Skin of body (tissue), 2 donors: ENCODE results near the gene IL4I1. TPM values are rescaled to one million over a fixed set of nuclear protein-coding genes. Genes with fewer than 3 reads are reported as not detected.

Source experiments
- DNase-seq: peaks from one replicate; lab custom pipeline; 2025; lab: John Stamatoyannopoulos, UW
- total RNA-seq: library from RNA; depleted of rRNA; stranded (reverse); fragments of >200 nt; gene quantifications from one replicate; pipeline ENCODE4 v1.2.3, GENCODE V29; 2014

Gene IL4I1
- total RNA-seq, 1 donor from 2014 or later, result 0.49 TPM

DNA sequence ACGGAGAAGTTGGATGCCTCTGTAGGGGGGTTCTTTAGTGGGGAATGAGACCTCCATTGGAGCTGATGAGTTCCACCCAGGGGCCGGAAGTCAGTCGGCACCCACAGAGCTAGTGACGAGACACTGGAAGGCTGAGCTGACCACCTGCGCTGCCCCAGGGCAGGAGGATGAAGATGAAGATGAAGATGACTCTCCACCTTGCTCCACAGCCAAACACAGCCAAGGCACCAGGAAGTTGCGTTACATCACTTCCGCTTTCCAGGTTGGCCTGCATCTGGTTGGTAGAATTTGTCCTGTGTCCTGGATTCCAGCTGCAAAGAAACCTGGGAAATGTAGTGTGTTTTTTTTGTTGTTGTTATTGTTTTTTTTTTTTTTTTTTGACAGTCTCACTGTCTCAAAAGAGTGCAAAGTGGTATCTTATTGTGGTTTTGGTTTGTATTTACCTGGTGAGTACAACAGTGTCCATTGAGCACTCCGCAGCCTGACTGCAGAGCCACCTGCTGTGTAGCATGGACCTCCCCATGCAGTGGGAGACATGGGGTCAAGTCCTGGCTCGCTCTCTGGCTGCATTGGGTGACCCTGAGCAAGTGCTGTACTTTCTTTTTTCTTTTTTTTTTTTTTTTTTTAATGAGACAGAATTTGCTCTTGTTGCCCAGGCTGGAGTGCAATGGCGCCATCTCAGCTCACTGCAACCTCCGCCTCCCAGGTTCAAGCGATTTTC, 17.3 kb downstream of the IL4I1 start:
- peak; percentile 20 for DNase-seq

DNA sequence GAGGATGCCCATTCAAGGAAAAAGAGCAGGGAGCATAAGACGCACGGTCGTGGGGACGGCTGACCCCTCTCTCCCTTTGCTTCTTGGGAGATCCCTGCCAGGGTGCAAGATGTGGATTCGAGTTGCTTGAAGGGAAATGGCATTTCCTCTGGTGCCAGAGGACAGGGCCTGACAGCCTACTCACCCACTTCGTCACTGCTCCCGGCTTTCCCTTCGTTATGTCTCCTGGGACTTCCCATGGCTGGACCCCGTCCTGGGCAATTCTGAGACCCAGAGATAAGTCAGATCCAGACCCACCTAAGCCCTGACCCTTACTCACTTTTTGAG, 18.0 kb downstream of the IL4I1 start:
- DNase-seq, result no peak

DNA sequence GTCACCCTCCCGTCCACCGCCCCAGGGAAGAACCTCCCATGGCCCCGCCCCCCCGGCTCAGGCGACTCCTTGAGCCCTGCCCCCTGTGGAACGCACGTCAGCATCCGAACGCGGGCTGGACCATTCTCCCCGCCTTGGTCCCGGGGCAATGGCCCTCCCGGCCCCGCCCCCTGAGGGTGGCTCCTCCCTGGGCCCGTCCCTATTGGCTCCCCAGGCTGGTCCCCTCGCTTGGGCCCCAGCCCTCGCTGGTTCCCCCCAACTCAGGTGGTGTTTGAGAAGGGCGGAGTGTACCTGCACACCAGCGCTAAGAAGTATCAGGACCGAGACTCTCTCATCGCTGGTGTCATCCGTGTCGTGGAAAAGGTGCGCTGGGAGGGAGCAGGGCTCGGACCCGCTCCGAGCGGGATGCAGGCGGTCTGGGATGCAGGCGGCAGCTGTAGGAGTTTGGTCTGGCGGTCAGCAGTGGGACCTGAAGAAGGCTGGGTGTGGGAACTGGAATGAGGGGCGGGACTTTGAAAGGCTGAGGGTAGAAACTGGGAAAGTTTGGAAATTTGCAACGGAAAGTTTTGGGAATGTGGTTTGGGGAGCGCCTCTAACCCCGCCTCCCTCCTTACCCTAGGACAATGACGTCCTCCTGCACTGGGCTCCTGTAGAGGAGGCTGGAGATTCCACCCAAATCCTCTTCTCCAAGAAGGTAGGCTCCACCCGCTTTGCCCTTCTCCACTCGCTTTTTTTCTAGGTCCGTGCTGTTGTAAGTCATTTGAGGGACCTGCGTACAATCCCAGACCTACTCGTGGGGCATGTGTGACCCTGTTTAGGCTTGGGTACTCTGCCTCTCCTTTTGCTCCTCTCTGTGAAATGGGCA, 18.6 kb downstream of the IL4I1 start:
- DNase-seq, result peak; percentile 98

DNA sequence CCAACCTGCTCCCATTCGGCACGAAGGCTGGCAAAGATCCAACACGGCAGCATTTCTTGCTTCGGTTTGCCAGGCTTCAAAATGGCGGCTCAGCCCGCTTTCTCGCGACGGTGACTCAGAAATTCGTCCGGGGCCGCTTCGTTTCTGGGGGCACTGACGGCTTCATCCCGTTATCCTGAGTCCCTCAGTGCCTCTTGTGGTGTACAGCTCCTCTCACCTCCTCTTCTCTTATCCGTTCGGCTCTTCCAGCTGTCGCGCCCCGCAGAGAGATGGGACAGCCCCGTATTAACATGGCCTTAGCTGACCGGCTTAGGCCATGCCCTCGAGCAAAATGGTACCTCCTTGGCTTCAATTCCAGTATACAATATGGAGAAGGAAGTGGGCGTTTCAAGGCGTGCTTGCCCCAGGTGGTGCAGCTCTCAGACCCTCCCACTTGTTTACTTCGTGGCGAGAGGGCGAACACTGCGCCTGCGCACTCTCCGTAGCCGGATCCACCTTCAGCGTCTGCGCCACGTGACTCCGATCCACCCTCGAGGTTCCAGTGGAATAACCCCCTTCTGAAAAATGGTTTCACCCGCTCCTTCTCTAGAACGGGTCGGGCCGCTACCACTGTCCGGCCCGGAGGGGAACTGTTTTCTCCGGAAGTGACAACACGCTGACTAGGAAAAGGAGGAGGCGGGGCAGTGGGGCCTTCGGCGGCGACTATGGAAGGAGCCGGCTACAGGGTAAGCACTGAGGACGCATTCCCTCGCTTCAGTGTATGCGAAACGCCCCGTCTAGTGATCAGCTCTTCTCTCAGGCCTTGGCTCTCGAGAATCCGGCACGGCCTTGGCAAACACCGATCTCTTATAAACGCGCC, 19.4 kb downstream of the IL4I1 start, which contains the start of the genes AKT1S1 and TBC1D17:
AKT1S1 (minus strand) TSS at position 336 of the 859 bp plus-strand sequence. CDS start 4,060 bp downstream, outside the sequence.
TBC1D17 (plus strand) TSS at position 683 of the 859 bp plus-strand sequence; CDS start at position 705, 22 bp downstream.
- peak; percentile 100 for DNase-seq

DNA sequence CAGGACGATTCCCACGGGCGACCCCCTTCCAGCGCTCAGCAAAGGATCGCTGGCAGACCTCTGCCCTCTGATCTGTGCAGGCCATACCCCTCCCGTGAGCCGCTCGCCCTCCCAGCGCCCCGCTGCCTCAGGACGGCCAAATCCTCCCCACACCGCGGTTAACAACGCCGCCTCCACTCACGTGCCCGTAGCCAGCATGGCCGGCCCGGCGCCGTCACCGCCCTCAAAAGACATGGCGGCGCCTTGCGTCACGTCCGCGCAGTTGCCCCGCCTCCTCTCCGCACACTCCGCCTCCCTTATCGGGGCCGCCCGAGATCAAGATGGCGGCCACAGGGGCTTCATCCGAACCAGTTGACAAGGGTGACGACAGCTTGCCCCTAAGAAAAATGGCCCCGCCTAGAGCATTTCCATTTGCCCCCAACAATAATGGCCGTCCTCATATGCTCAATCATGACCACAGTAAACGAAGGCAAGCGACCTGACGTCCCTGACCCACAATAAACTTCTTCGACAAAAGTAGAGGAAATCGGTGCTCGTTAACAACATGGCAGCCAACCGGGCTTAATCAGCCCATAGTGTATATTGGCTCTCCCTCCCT, 20.2 kb downstream of the IL4I1 start:
- DNase-seq, result peak; percentile 99

DNA sequence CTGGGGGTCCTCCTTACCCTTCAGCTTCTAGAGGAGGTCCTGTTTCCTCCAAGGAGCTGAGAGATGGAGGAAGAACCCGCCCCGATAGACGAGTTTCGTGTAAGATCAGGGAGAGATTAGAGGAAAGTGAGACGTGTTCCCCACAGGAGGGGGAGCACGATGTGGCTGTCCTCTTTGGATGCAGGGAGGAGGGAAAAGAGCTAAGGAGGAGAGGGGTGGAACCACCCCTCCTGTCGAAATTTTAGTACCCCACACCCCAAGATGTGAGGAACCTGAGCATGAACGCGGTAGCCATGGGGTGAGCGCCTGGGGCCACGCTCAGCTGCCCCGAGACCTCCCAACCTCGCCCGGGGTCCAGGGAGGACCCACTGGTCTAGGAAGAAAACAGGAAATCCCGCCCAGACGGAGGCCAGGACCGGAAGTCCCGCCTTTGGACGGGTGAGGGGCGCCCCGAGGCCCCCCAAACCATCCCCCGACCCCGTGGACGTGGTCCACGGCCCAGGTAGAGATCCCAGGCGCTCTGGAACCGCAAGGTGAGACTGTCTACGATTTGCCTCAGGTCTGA, 20.7 kb downstream of the IL4I1 start:
- peak; percentile 57 for DNase-seq

DNA sequence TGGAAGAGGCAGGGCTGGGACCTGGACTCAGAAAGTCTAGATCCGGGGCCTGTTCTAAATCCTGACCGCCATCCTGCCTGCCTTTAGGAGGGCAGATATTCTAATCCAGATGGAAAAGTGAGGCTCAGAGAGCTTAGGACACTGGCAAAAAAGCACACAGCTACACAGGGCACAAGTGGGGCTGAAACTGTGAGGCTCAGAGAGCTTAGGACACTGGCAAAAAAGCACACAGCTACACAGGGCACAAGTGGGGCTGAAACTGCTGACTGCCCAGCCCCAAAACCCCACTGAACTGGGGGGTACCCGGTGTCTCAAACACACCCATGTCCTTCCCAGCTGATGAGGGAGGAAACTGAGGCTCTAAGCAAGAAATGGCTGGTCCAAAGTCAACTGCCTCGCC, 21.5 kb downstream of the IL4I1 start:
- DNase-seq, result no peak

DNA sequence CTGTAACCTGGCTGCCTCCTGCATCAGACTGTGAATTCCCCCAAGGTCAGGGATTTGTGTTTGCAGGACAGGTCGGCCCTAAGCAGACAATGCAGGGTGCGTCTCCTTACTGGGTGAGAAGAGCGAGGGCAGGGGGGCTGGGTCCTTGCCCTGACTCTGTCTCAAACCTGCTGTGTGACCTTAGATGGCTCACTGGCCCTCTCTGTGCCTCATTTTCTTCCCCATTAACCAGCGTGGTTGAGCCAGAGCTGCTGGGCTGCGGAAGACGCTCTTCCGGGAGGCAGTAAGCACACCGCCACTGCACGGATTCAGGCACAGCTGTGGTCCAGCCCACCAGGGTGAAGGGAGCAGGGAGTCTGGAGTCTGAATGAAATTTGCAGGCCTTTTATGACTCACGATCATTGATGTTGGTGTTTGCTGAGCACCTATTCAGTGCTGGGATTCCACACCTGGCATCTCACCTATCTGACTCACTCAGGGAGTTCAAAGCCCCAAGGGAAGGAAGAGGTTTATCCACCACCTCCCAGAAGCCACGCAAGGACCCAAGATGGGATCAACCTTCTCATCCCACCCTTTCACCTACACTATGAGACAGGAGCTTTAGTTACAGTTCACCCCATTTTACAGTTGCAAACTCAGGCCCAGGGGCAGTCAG, 22.1 kb downstream of the IL4I1 start:
- no peak for DNase-seq

DNA sequence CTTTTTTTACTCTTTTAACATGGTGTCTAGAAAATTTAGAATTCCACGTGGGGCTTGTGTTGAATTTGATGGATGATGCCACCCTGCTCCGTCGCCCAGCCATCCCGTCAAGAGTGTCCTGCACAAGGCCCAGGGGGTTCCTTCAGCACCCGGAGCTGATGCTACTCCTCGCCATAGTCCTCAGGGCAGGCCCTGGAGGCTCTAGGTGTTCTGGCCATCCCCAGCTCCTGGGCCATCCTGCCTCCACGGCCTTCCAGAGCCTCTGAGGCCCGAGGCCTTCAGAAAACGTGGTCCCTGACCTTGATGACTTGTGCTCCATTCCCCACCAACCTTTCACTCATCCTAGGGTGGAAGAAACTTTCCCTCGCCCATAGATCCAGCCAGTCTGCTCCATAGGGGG, 22.9 kb downstream of the IL4I1 start:
- DNase-seq, result no peak

DNA sequence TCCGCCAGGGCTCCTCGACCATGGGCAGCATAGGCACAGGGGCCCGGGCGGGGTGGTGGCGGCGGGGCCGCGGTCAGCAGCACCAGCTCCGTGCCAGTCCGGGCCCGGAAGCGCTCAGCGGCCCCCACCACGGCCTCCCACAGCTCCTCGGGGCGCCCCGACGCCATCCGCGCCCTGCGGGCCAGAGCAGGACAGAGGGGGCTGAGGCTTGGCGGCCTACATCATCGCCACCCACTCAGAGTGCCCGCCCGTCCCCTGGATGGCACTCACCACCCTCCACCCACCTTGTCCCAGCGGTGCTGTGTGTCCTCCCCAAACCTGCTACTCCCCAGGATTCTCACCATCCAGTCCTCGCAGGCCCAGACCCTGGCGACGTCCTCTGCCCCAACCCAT, 23.6 kb downstream of the IL4I1 start:
- no peak for DNase-seq

DNA sequence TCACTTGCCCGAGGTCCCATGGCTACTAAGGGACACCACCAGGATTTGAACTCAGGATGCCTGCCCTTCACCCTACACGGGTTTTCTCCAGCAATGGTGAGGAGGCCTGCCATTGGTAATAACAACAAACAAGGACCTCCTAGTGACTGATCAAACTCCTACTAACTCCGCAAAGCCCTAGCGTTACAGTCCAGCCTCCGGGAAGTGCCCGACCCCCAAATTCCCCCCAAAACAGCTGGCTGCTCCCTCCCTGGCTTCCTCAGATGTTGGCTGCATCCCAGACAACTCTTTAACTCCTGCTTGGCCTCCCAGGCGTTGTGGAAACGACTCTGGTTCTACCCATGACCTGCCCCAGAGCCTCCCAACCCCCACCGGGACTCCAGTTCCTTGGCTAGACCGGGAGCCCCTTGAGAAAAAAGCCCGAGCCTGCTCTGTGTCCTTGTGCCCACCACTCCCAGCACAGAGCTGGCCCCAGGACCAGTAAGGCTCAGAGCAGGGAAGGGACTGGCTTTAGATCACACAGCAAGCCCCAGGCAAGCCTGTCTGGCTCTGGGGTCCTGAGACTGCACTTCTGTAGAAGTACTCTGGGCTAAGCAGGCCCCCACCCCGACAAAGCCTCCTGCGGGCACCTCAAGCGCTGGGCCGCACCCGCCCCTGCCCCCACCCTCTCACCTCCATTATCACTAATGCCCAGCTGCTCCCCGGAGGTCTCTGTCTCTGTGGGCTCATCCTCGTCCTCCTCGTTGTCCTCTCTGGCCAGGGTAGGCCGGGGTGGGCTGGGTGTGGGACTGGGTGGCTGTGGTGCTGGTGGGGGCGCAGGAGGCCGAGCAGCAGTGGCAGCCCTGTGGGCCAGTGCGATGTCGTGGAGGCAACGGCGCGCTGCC, 24.2 kb downstream of the IL4I1 start:
- no peak for DNase-seq

DNA sequence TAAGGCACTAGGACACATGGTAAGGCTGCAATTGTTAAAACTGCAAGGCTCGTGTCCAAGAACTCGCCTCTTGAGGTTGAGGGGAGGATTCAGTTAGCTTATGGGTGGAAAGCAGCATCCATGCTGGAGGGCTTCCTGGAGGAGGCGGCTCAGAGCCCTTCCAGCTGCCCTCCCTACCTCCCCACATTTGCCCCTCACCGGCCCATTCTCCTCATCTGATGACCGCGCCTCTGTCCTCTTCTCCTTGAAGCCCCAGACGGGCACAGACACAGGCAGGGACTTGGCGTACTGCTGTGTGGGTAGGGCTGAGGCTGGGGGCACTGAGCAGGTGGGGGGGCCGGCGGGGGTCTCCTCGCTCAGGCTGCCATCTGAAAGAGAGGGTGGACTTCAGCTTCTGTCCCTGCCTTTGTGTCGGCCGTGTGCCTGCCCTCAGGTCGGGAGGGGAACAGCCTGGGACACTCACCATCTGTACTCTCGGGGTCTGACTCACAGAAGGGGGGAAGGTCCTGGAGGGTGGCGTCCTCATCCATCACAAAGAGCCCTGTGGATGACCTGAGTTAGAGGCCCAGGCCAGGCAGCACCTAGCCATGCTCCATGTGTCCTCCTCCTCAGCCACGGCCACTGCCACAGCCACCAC, 25.2 kb downstream of the IL4I1 start:
- no peak for DNase-seq

DNA sequence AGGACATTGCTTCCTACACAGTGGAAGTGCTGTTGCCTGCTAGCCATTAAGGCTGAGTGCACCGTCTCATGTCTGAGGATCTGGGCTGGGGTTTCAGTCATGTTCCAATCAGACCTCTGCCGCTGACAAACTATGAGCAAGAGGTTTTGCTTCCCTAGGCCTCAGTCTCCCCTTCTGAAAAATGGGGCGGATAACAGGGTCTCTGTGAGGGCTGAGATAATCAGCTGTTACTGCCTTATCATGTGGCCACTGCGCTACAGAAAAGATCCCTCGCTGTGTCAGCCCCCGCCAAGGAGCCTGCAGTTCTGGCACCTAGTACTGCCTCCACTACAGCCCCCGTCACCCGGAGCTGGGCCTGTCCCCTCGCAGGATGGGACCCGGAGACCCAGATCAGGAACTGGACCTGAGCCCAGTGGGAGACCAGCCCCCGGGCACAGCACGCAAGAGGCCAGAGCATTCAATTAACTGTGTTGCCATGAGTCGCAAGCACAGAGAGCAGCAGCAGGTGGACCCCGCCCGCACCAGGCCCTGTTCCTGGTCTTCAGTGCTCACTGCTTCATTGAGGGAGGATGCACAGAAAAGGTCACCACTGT, 26.3 kb downstream of the IL4I1 start:
- DNase-seq, result no peak

DNA sequence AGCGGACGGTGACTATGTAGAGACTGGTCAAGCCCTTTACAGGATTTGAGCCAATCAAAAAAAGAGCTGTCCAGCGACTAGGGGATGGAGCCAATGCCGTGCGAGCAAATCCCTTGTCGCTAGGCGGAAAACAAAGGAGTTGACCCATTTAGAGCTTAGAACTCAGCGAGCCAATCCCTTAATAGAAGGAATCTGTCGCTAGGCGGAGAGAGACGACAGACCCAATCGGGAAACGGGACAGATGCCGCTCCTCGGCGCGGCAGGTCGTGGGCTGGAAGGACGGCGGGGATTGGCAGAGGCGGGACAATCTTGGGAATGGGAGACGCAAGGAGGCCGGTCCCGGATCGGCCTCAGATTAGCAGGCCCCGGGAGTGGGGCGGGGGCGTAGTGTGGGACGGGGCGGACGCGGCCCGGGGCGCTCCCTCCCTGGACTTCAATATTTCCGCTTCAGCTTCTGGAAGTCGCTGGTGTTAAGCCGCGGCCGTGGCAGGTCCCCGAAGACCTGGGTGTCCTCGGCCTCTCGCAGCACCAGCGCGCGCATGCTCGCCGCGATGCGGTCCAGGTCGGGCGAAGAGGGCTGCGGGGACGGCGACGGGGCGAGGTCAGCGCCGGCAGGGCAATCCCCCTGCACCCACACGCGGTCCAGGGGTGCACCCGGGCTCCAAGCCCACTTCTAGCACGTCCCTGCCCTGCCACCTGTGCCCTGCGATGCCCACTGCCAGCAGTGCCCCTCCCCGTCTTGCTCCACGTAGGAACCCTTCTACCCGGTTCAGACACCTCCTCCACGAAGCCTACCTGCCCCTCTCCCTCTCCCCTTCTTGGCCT, 27.0 kb downstream of the IL4I1 start:
- peak; percentile 100 for DNase-seq

DNA sequence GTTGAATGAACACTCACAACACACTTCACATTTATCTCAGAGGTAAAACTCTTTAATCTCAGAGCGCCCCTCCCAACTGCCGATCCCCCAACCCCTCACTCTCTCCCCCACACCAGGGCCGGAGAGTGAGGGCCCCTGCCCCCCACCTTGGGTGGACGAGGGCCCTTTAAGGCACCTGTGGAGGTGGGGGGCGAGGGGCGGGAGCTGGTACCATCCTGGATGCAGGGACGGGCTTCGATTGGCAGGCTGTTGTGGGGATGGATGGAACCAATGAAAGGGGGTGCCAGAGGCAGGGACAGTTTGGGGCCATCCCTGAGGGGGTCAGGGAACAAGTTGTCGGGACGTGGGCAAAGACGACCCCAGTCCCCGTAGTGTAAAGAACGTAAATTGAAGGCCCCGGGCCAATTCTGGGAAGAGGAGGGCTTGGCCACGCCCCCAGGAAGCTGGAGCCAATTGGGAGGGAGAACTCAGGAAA, 27.6 kb downstream of the IL4I1 start:
- DNase-seq, result no peak

DNA sequence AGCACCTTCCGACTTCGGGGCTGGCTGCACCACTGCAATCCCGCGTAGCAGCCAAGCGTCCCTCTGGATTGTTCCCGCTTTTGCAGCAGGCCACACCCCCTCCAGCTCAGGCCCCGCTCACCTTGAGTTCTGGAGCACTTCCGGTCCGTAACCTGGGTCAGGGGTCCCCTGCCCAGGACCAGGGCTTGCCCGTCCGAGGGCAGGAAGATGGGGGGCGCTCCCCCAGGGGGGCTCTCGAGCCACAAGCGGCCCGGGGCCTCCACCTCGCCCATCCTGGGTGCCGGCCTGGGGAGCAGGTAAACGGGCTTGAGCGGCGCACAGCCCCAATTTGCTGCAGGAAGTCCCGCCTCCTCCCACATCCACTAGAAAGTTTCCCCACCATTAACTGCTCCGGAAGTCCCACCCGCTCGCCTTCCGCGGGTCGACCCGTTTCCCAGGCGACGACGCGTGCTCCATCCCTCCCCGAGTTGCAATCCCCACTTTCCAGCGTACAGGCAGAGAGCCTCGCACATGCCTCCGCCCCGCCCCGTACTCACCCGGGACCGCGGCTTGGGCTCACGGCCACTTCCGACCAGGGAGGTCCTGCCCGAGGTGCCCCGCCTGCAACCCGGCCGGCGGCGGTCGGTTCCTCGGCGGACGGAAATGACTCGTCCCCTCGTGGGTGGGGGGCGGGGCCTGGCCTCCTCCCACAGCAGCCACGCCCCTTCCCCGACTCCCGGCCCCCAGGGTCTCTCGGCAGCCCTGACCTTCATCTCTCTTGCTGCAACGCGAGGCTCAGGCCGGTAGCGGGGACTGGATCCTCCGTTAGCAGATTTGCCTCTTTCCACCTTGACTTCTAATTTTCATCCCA, 29.5 kb downstream of the IL4I1 start, which contains the start of gene PNKP:
PNKP (minus strand) TSS at position 644 of the 850 bp plus-strand sequence; CDS start at position 272, 372 bp downstream.
- peak; percentile 97 for DNase-seq
